Tibial nerve (tissue), 4 donors: ENCODE data around the gene DHRS12.

ENCODE experiments used
- EP300 ChIP-seq, 2 donors: sonication (generic); formaldehyde crosslinking; IDR thresholded peaks; one replicate each; pipeline ENCODE4 v1.6.1; 2017; ENCODE audit warnings: antibody characterized with exemption in 2 of 2, mild to moderate bottlenecking in 1 of 2
- POLR2A ChIP-seq, 2 donors: fragments of 450-650 bp; IDR thresholded peaks; one replicate each; pipeline ENCODE4 v1.6.1; 2017; ENCODE audit warnings: antibody characterized with exemption in 2 of 2, mild to moderate bottlenecking in 2 of 2, moderate library complexity in 2 of 2
- TF ChIP-seq, protein P1 (sequence below), 5 experiments: fragments of 200-600 bp in 3 of 5; fragments of 450-650 bp in 2 of 5; sonication (generic) in 3 of 5; IDR thresholded peaks; one replicate each; pipeline ENCODE4 v1.5.1; 2016 to 2019; ENCODE audit warnings: antibody characterized with exemption in 5 of 5, mild to moderate bottlenecking in 3 of 5, moderate library complexity in 2 of 5

DNA sequence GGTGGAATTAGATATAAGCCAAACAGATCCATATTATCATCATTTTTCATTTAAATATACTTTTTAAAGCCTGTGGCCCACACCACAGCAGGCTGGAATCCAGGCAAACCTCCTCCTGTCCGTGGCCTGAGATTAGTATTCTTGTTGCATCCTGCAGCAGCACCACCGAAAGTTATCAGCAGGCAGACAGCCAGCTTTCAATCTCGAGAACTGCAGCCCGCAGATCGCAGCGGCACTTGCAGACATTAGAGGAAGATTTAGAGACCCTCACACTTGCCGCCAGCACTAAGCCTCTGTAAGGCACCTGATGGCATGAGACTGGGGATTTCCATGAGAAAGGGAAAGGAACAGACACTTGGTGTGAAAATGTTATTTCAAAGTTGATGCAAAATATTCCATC is 7.4 kb downstream of the DHRS12 start:
- TF ChIP-seq EP300 (IDR thresholded peaks at IDR 0.05) (no peak), POLR2A (IDR thresholded peaks at IDR 0.05) (no peak)
- TF ChIP-seq, protein P1, sequence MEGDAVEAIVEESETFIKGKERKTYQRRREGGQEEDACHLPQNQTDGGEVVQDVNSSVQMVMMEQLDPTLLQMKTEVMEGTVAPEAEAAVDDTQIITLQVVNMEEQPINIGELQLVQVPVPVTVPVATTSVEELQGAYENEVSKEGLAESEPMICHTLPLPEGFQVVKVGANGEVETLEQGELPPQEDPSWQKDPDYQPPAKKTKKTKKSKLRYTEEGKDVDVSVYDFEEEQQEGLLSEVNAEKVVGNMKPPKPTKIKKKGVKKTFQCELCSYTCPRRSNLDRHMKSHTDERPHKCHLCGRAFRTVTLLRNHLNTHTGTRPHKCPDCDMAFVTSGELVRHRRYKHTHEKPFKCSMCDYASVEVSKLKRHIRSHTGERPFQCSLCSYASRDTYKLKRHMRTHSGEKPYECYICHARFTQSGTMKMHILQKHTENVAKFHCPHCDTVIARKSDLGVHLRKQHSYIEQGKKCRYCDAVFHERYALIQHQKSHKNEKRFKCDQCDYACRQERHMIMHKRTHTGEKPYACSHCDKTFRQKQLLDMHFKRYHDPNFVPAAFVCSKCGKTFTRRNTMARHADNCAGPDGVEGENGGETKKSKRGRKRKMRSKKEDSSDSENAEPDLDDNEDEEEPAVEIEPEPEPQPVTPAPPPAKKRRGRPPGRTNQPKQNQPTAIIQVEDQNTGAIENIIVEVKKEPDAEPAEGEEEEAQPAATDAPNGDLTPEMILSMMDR (IDR thresholded peaks at IDR 0.05) = no peak
